Calu3 (cell line): ENCODE results near the gene DNAJC27. TPM values are rescaled to one million over a fixed set of nuclear protein-coding genes. Genes with fewer than 3 reads are reported as not detected.

Source experiments
- BruUV-seq: library from RNA; stranded (reverse); fragments of 400-500 nt; replicated peaks from 2 replicates; lab custom pipeline; 2021; lab: Mats Ljungman, UMichigan
- CTCF ChIA-PET: fragments of 300-600 bp; sonication (Branson Sonifier 250); formaldehyde crosslinking; loops from one replicate; lab custom pipeline; 2022; ENCODE audit warnings: antibody characterized with exemption; lab: Charles Lee
- DNase-seq: peaks from one replicate; pipeline ENCODE4 v3.0.0; 2022
- H3K27ac Mint-ChIP-seq: one replicate; pipeline ENCODE4 v1.8.0; 2022; ENCODE audit warnings: mixed read lengths; ENCODE audit not compliant: unreplicated experiment
- H3K27me3 Mint-ChIP-seq: one replicate; pipeline ENCODE4 v1.8.0; 2022; ENCODE audit warnings: mixed read lengths; ENCODE audit not compliant: unreplicated experiment
- H3K36me3 Mint-ChIP-seq: one replicate; pipeline ENCODE4 v1.8.0; 2022; ENCODE audit warnings: mild to moderate bottlenecking, moderate library complexity, mixed read lengths; ENCODE audit not compliant: insufficient read depth, unreplicated experiment
- H3K4me1 Mint-ChIP-seq: one replicate; pipeline ENCODE4 v1.8.0; 2022; ENCODE audit warnings: mild to moderate bottlenecking, low read depth, mixed read lengths; ENCODE audit not compliant: unreplicated experiment
- H3K4me3 Mint-ChIP-seq: one replicate; pipeline ENCODE4 v1.8.0; 2022; ENCODE audit warnings: mild to moderate bottlenecking, low read depth, moderate library complexity, mixed read lengths; ENCODE audit not compliant: unreplicated experiment
- H3K9me3 Mint-ChIP-seq: one replicate; pipeline ENCODE4 v1.8.0; 2022; ENCODE audit warnings: low read depth, mixed read lengths; ENCODE audit not compliant: unreplicated experiment
- intact Hi-C: fragments of 100-400 bp; cut with micrococcal nuclease; formaldehyde crosslinking; loops from one replicate; pipeline ENCODE4 v1.10.0; 2022; ENCODE audit not compliant: unreplicated experiment
- total RNA-seq: library from RNA; stranded (reverse); gene quantifications from 2 replicates; pipeline ENCODE4 v1.2.3, GENCODE V29; 2022
- TF ChIP-seq, protein P1 (sequence below): fragments of 200-600 bp; IDR thresholded peaks from one replicate; pipeline ENCODE4 v1.8.0; 2022; ENCODE audit warnings: antibody characterized with exemption; ENCODE audit not compliant: unreplicated experiment

The DNAJC27 gene
- total RNA-seq, 1 experiment from 2014 or later, result 4.6 TPM

DNA sequence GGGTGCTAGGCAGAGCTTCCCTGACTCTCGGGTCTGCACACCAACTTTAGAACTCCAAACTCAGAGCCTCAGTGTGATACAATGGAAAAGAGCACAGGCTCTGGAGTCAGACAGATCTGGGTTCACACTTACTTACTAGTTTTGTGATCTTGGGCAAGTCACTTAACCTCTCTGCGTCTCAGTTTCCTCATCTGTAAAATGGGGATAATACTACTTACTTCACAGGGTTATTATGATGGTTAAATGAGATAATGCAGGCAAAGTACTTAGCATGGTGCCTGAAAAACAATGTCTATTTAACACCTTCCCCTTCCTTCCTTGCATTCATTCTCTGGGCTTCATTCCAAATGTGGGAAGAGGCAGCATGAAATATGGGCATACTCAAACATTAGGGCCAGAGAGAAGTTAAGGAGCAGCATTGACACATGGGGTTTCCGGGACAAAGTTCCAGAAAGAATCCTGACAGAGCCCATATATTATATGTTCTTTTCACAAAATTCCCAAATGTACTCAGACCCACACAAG lies 13.3 kb downstream of the DNAJC27 start:
- Mint-ChIP-seq H3K27ac (no peak overlapping the region), H3K4me3 (no peak overlapping the region), H3K27me3 (no peaks in the 10 kb centered on the region), H3K4me1 (no peaks in the 10 kb centered on the region), H3K9me3 (peaks cover 5% of the 10 kb centered on the region), H3K36me3 (peaks cover 7% of the 10 kb centered on the region)
- TF ChIP-seq, protein P1, sequence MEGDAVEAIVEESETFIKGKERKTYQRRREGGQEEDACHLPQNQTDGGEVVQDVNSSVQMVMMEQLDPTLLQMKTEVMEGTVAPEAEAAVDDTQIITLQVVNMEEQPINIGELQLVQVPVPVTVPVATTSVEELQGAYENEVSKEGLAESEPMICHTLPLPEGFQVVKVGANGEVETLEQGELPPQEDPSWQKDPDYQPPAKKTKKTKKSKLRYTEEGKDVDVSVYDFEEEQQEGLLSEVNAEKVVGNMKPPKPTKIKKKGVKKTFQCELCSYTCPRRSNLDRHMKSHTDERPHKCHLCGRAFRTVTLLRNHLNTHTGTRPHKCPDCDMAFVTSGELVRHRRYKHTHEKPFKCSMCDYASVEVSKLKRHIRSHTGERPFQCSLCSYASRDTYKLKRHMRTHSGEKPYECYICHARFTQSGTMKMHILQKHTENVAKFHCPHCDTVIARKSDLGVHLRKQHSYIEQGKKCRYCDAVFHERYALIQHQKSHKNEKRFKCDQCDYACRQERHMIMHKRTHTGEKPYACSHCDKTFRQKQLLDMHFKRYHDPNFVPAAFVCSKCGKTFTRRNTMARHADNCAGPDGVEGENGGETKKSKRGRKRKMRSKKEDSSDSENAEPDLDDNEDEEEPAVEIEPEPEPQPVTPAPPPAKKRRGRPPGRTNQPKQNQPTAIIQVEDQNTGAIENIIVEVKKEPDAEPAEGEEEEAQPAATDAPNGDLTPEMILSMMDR, result no peak
- BruUV-seq, result no TSS peak
- CTCF ChIA-PET, result no interaction called here
- DNase-seq, result no peak
- intact Hi-C loops, result no loop called here

DNA sequence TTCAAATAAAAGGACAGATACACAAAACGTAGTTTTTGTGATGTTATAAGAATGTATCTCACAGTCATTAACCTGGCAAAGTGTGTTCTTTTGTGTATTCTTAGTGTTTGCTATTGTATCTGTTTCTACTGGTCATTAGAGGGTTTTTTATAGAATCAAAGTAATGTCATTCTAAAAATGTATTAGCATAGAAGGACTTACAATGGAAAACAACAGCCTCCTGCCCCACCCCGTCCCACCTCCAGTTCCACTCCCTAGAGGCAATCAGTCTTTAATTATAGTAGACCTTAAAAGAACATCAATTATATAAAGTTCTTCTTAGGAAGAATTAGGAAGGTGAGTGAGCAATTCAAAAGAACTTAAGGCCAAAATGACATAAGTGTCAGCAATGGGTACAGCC lies 13.8 kb downstream of the DNAJC27 start:
- H3K36me3 Mint-ChIP-seq, result peaks cover 7% of the 10 kb centered on the region
- H3K9me3 Mint-ChIP-seq, result peaks cover 5% of the 10 kb centered on the region
- no peak overlapping the region for H3K27ac Mint-ChIP-seq
- DNase-seq, result no peak
- TF ChIP-seq, protein P1, result no peak
- no TSS peak for BruUV-seq
- no peaks in the 10 kb centered on the region for H3K27me3 Mint-ChIP-seq
- intact Hi-C loops, result no loop called here
- H3K4me1 Mint-ChIP-seq, result no peaks in the 10 kb centered on the region
- H3K4me3 Mint-ChIP-seq, result no peak overlapping the region
- CTCF ChIA-PET, result no interaction called here

DNA sequence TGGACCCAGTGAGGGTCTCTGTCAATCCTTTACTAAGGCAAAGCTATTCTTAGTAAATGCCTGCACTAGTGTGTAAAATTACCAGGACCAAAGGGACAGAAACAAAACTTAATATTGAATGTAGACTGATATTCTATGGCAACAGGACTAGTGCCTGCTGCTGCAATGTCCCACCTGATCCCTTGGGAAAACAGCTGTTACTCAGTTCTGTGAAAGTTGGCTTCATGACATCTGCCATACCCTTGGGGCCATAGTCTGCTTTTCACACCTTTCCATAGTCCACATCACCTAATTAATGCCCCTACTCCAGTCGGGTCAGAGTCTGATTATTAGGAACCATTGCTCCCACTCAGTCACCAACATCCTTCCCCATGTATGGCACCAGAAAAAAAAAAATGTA lies 14.5 kb downstream of the DNAJC27 start:
- Mint-ChIP-seq H3K9me3 (peaks cover 5% of the 10 kb centered on the region), H3K27ac (no peak overlapping the region), H3K36me3 (peaks cover 7% of the 10 kb centered on the region), H3K4me1 (no peaks in the 10 kb centered on the region), H3K4me3 (no peak overlapping the region), H3K27me3 (no peaks in the 10 kb centered on the region)
- BruUV-seq, result no TSS peak
- CTCF ChIA-PET, result no interaction called here
- TF ChIP-seq, protein P1, result no peak
- no peak for DNase-seq
- intact Hi-C loops, result no loop called here

DNA sequence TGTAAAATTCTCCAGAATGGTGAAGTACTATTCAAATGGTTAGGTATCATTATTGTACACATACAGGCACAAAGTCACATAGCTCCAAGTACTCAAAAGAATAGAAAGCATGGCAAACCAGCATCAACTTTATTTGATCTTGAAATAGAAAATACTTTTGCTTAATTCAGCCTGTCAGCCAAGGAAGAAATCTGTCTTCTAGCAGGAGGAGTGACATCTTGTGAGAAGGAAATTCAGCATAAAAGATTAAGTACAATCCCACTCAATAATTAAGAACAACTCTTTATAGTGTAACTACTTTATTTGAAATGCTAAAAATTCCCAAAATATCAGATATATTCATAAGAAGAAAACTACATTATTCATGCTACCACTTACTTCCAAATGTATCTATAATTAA lies 15.8 kb downstream of the DNAJC27 start:
- no peak overlapping the region for H3K4me3 Mint-ChIP-seq
- DNase-seq, result no peak
- no peak overlapping the region for H3K27ac Mint-ChIP-seq
- H3K9me3 Mint-ChIP-seq, result peaks cover 5% of the 10 kb centered on the region
- H3K4me1 Mint-ChIP-seq, result no peaks in the 10 kb centered on the region
- BruUV-seq, result no TSS peak
- H3K27me3 Mint-ChIP-seq, result no peaks in the 10 kb centered on the region
- intact Hi-C loops, result no loop called here
- TF ChIP-seq, protein P1, result no peak
- peaks cover 7% of the 10 kb centered on the region for H3K36me3 Mint-ChIP-seq
- CTCF ChIA-PET, result no interaction called here
